ENCODE data around the gene FZD10. TPM values are rescaled to one million over a fixed set of nuclear protein-coding genes. Genes with fewer than 3 reads are reported as not detected.

The FZD10 gene
- total RNA-seq, 6 experiments from 2014 or later = not detected

GRCh38 chr12:130195369-130195768, 33.1 kb downstream of the FZD10 start:
- Histone ChIP-seq H3K4me3 (no peak overlapping the region), H3K4me1 (no peaks in the 10 kb centered on the region), H3K36me3 (no peaks in the 10 kb centered on the region), H3K9me3 (no peaks in the 10 kb centered on the region), H3K27me3 (no peaks in the 10 kb centered on the region), H3K27ac (no peak overlapping the region)
- ATAC-seq = no peak
- no peak for TF ChIP-seq POLR2A (IDR thresholded peaks at IDR 0.05)
- TF ChIP-seq, protein P1, sequence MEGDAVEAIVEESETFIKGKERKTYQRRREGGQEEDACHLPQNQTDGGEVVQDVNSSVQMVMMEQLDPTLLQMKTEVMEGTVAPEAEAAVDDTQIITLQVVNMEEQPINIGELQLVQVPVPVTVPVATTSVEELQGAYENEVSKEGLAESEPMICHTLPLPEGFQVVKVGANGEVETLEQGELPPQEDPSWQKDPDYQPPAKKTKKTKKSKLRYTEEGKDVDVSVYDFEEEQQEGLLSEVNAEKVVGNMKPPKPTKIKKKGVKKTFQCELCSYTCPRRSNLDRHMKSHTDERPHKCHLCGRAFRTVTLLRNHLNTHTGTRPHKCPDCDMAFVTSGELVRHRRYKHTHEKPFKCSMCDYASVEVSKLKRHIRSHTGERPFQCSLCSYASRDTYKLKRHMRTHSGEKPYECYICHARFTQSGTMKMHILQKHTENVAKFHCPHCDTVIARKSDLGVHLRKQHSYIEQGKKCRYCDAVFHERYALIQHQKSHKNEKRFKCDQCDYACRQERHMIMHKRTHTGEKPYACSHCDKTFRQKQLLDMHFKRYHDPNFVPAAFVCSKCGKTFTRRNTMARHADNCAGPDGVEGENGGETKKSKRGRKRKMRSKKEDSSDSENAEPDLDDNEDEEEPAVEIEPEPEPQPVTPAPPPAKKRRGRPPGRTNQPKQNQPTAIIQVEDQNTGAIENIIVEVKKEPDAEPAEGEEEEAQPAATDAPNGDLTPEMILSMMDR (IDR thresholded peaks at IDR 0.05) = no peak
- DNase-seq = no peak
- intact Hi-C loops (cut with DNase I) = no loop called here
- 70% methylated on average over 7 of the region's 7 CpGs for WGBS (ENCODE audit: insufficient coverage, low coverage, low lambda C conversion rate, missing lambda C conversion rate)

GRCh38 chr12:130195776-130196175, 33.5 kb downstream of the FZD10 start:
- no peak overlapping the region for H3K27ac ChIP-seq
- intact Hi-C loops (cut with DNase I) = no loop called here
- ATAC-seq (no peak), DNase-seq (no peak)
- no peaks in the 10 kb centered on the region for H3K9me3 ChIP-seq
- H3K27me3 ChIP-seq = no peaks in the 10 kb centered on the region
- no peaks in the 10 kb centered on the region for H3K4me1 ChIP-seq
- TF ChIP-seq POLR2A (IDR thresholded peaks at IDR 0.05) = no peak
- TF ChIP-seq, protein P1 (IDR thresholded peaks at IDR 0.05) = no peak
- 55% methylated on average over 12 of the region's 12 CpGs for WGBS (ENCODE audit: insufficient coverage, low coverage, low lambda C conversion rate, missing lambda C conversion rate)
- no peak overlapping the region for H3K4me3 ChIP-seq
- H3K36me3 ChIP-seq = no peaks in the 10 kb centered on the region

DNA sequence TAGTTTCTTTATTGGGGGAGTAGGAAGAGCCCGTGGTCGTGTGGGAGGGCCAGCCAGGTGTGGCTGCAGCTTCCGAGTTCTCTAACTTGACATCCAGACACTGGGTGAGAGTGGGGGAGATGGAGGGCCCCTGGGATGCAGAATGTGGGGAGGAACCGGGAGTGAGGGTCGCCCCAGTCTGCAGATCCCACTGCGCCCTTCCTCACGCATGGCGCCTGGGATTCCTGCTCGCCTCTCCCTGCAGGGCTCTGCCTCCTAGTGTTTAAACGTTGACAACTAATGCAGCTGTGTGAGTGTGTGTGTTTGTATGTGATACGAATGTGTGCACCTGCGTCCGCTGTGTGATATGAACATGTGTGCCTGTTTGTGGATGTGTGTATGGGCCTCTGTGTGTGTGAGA, 34.6 kb downstream of the FZD10 start:
- no peaks in the 10 kb centered on the region for H3K27me3 ChIP-seq
- no peak overlapping the region for H3K27ac ChIP-seq
- 53% methylated on average over 8 of the region's 13 CpGs for WGBS (ENCODE audit: insufficient coverage, low coverage, low lambda C conversion rate, missing lambda C conversion rate)
- no peaks in the 10 kb centered on the region for H3K4me1 ChIP-seq
- intact Hi-C loops (cut with DNase I) = no loop called here
- H3K36me3 ChIP-seq = no peaks in the 10 kb centered on the region
- ATAC-seq (no peak), DNase-seq (no peak)
- no peak overlapping the region for H3K4me3 ChIP-seq
- TF ChIP-seq POLR2A (IDR thresholded peaks at IDR 0.05) = no peak
- TF ChIP-seq, protein P1 (IDR thresholded peaks at IDR 0.05) = no peak
- H3K9me3 ChIP-seq = no peaks in the 10 kb centered on the region

- Histone ChIP-seq H3K27ac (no peak overlapping the region), H3K4me1 (no peaks in the 10 kb centered on the region), H3K36me3 (no peaks in the 10 kb centered on the region), H3K9me3 (no peaks in the 10 kb centered on the region), H3K4me3 (no peak overlapping the region), H3K27me3 (no peaks in the 10 kb centered on the region)
- TF ChIP-seq POLR2A (IDR thresholded peaks at IDR 0.05) = no peak
- TF ChIP-seq, protein P1 (IDR thresholded peaks at IDR 0.05) = no peak
- DNase-seq (no peak), ATAC-seq (no peak)
- WGBS (ENCODE audit: insufficient coverage, low coverage, low lambda C conversion rate, missing lambda C conversion rate) = 61% methylated on average over 11 of the region's 18 CpGs
- intact Hi-C loops (cut with DNase I) = no loop called here
These were observed 35.9 kb downstream of the FZD10 start for GRCh38 chr12:130198026-130198662.

All from right lobe of liver (tissue), 6 donors.